ENCODE results near the gene MRC1. TPM values are rescaled to one million over a fixed set of nuclear protein-coding genes. Genes with fewer than 3 reads are reported as not detected.

The MRC1 gene
- total RNA-seq, 1 donor from 2014 or later: not detected

DNA sequence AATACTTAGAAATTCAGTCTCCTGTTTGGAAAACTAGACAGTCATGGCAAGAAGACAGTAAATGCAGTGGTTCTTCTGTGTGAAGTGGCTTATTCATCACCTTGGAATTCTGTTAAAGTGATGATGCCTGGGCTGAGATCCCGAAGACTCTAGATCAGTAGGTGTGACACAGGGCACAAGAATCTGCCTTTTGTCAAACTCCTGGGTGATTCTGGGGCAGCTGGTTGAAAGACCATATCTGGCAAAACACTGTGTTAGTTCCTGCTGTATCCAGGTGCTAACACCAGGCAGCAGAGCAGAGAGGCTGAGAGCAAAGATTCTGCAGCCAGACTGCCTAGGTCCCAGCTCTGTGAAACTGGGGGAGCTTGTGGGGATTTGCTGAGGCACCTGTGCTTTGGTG is 26.5 kb downstream of the MRC1 start:
- intact Hi-C loops (cut with micrococcal nuclease): no loop called here
- Mint-ChIP-seq H3K27ac (no peak overlapping the region), H3K27me3 (ENCODE audit: low read depth) (peaks cover 1% of the 10 kb centered on the region), H3K4me1 (ENCODE audit: low read depth) (no peaks in the 10 kb centered on the region), H3K4me3 (ENCODE audit: low read depth) (no peak overlapping the region), H3K9me3 (no peaks in the 10 kb centered on the region), H3K36me3 (ENCODE audit: low read depth) (no peaks in the 10 kb centered on the region)
- no peak for DNase-seq (ENCODE audit: low spot score)

DNA sequence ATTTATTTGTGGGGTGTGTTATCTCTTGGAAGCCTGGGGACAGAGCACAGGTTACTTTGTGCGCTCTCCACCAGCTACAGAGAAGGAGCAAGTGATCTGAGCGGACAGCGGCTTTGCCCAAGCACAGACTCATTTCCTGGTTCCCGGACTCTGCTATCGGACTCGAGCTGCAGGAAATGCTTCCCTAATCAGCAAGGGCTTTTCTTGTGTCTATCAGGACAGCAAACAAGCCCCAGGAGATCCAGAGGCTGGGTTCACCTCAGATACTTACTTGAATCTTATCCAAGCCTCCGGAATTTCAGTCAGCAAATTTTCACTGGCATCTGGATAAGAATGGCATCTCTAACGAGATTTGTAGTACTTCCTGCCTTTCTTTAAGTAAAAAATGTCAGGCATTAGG is 27.8 kb downstream of the MRC1 start:
- no peaks in the 10 kb centered on the region for H3K4me1 Mint-ChIP-seq (ENCODE audit: low read depth)
- H3K9me3 Mint-ChIP-seq: no peaks in the 10 kb centered on the region
- intact Hi-C loops (cut with micrococcal nuclease): no loop called here
- no peaks in the 10 kb centered on the region for H3K36me3 Mint-ChIP-seq (ENCODE audit: low read depth)
- H3K27me3 Mint-ChIP-seq (ENCODE audit: low read depth): peaks cover 1% of the 10 kb centered on the region
- DNase-seq (ENCODE audit: low spot score): no peak
- H3K4me3 Mint-ChIP-seq (ENCODE audit: low read depth): no peak overlapping the region
- no peak overlapping the region for H3K27ac Mint-ChIP-seq

DNA sequence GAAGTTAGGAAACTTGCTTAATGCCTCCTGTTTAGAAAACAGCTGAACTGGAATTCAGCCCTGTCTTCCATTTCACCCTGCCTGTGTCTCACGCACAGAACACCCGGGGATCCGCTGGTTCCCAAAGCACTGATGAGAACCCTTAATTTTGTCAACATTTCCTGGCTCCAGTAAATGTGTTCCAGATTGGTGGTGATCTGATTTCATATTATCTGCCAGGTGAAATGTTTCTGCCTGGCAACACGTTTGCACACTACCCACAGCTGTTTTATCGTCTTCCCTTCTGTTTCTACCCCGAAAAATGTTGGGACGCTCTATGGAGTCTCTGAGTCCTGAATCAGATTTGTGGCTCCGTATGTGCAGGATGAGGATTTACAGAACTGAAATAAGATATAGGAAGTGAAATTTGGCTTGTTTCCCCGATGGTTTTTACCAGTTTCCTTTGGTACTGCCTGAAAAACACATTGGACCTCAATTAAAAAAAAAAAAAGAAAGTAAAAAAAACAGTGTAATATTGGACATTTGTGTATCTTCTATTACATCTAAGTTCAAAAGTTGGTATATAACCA is 29.0 kb downstream of the MRC1 start:
- H3K27me3 Mint-ChIP-seq (ENCODE audit: low read depth): peaks cover 1% of the 10 kb centered on the region
- no peaks in the 10 kb centered on the region for H3K4me1 Mint-ChIP-seq (ENCODE audit: low read depth)
- intact Hi-C loops (cut with micrococcal nuclease): no loop called here

DNA sequence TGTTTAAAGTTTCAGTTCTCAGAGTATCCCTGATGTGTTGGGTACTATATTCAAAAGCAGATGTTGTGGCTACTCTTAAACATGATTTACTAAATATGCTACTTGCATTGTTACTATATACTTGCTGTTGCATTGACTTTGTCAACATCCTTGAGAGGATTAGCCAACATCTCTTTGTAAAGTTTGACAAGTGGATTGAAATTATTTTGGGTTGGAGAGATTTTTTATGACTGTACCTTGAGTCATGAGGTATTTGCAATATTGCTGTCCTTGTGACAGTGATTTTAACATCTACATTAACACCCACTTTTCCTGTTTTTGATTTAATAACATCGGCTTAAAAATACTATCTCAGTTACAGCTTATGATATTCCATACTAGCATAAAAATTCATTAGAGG is 31.9 kb downstream of the MRC1 start:
- Mint-ChIP-seq H3K36me3 (ENCODE audit: low read depth) (no peaks in the 10 kb centered on the region), H3K27ac (no peak overlapping the region), H3K4me3 (ENCODE audit: low read depth) (no peak overlapping the region), H3K4me1 (ENCODE audit: low read depth) (no peaks in the 10 kb centered on the region), H3K27me3 (ENCODE audit: low read depth) (peaks cover 1% of the 10 kb centered on the region), H3K9me3 (no peaks in the 10 kb centered on the region)
- DNase-seq (ENCODE audit: low spot score): no peak
- intact Hi-C loops (cut with micrococcal nuclease): no loop called here

More for the DNA sequence above, 29.0 kb downstream of the MRC1 start:
- H3K36me3 Mint-ChIP-seq (ENCODE audit: low read depth): no peaks in the 10 kb centered on the region
- DNase-seq (ENCODE audit: low spot score): no peak
- H3K9me3 Mint-ChIP-seq: no peaks in the 10 kb centered on the region
- no peak overlapping the region for H3K4me3 Mint-ChIP-seq (ENCODE audit: low read depth)
- H3K27ac Mint-ChIP-seq: no peak overlapping the region

DNA sequence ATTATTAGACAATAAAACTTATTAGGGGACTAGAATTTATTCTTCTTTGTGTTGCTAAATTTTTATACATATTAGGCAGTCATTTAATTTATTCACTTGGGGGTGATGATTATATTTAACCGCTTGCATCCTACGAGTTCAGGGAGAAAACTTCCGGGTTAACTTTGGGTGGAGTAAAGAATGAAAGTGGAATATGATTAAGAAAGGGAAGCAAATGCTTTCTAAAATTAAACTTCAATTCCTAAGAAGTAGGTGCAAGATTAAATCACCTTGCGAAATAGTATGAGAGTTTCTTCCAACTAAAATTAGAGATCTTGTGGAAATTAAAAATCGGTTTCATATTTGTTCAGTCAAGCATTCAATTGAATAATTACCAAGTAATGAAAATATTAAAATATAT is 33.5 kb downstream of the MRC1 start:
- no peak for DNase-seq (ENCODE audit: low spot score)
- no peak overlapping the region for H3K4me3 Mint-ChIP-seq (ENCODE audit: low read depth)
- H3K4me1 Mint-ChIP-seq (ENCODE audit: low read depth): no peaks in the 10 kb centered on the region
- no peaks in the 10 kb centered on the region for H3K36me3 Mint-ChIP-seq (ENCODE audit: low read depth)
- H3K9me3 Mint-ChIP-seq: no peaks in the 10 kb centered on the region
- intact Hi-C loops (cut with micrococcal nuclease): no loop called here
- H3K27ac Mint-ChIP-seq: no peak overlapping the region
- peaks cover 1% of the 10 kb centered on the region for H3K27me3 Mint-ChIP-seq (ENCODE audit: low read depth)

DNA sequence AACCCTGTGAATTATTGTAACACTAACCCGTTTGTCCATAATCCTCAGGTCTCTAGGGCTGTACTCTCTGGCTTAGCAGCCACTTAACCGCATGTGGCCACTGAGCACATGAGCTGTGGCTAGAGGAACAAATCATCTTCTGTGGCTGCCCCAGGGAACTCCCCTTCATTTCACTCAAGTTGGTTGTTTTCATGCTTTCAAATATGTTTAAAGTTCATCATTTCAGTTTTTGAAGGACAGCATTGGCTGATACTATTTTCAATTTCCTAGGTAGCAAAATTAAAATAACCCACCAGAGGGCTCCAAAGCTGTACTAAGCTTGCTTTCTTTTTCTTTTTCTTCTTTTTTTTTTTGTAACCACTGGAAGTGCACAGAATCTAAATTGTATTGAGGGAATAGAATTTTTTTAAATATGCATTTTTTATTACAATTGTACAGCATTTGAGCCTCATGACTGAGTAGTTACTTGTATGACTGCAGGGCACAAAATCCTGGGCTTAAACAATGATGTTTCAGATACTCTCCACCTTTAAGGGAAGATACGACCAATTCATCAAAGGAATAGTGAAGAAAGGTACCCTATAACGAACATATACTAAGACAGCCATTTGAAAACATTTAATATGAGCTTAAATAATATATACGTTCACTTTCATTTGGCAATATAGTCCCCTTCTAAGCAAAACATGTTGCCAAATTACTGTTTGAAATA is 38.6 kb downstream of the MRC1 start:
- Mint-ChIP-seq H3K27me3 (ENCODE audit: low read depth) (peaks cover 10% of the 10 kb centered on the region), H3K36me3 (ENCODE audit: low read depth) (no peaks in the 10 kb centered on the region), H3K27ac (no peak overlapping the region), H3K4me3 (ENCODE audit: low read depth) (no peak overlapping the region), H3K4me1 (ENCODE audit: low read depth) (no peaks in the 10 kb centered on the region), H3K9me3 (no peaks in the 10 kb centered on the region)
- intact Hi-C loops (cut with micrococcal nuclease): no loop called here
- no peak for DNase-seq (ENCODE audit: low spot score)

DNA sequence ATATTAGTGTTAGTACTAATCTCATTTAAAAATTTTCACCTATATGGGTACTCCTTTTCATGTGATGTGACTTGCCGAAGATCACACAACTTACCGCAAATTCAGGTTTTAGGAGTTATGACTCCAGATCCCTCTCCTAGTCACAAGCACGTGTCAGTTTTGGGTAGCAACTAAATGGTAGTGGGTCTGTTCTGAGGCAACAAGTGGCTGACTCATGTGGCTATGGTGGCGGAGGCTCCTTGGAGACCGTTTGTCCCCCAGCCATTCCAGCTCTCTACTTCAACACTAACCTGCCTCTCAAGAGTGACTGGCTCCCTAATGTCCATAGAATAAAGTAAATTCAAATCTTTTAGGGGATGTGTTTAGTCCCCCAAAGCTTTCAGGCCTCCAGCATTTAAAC is 39.5 kb downstream of the MRC1 start:
- H3K9me3 Mint-ChIP-seq: no peaks in the 10 kb centered on the region
- intact Hi-C loops (cut with micrococcal nuclease): no loop called here
- H3K4me3 Mint-ChIP-seq (ENCODE audit: low read depth): no peak overlapping the region

DNA sequence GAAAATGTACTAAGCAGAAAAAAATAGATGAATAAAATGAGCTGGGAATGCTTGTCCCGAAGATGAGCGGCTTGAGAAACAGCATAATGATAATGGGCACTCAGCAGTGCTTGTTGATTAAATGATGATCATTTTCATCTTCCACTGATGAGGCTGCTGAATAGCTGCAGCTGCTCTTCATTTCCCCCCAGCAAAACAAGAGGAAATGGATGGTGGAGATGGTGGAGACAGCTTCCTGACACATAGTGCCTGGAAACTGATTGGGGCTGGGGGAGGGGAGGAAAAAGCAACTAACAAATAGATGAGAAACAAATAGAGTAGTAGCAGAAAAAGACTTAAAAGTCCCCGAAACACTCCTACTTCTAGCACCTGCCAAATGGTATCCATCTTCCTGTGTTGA is 41.4 kb downstream of the MRC1 start:
- intact Hi-C loops (cut with micrococcal nuclease): no loop called here
- no peaks in the 10 kb centered on the region for H3K36me3 Mint-ChIP-seq (ENCODE audit: low read depth)
- H3K4me1 Mint-ChIP-seq (ENCODE audit: low read depth): no peaks in the 10 kb centered on the region
- no peak overlapping the region for H3K27ac Mint-ChIP-seq
- no peaks in the 10 kb centered on the region for H3K9me3 Mint-ChIP-seq
- H3K4me3 Mint-ChIP-seq (ENCODE audit: low read depth): no peak overlapping the region
- no peak for DNase-seq (ENCODE audit: low spot score)
- peaks cover 10% of the 10 kb centered on the region for H3K27me3 Mint-ChIP-seq (ENCODE audit: low read depth)

More for the DNA sequence above, 39.5 kb downstream of the MRC1 start:
- no peaks in the 10 kb centered on the region for H3K4me1 Mint-ChIP-seq (ENCODE audit: low read depth)
- no peaks in the 10 kb centered on the region for H3K36me3 Mint-ChIP-seq (ENCODE audit: low read depth)
- no peak overlapping the region for H3K27ac Mint-ChIP-seq
- no peak for DNase-seq (ENCODE audit: low spot score)
- peaks cover 10% of the 10 kb centered on the region for H3K27me3 Mint-ChIP-seq (ENCODE audit: low read depth)

DNA sequence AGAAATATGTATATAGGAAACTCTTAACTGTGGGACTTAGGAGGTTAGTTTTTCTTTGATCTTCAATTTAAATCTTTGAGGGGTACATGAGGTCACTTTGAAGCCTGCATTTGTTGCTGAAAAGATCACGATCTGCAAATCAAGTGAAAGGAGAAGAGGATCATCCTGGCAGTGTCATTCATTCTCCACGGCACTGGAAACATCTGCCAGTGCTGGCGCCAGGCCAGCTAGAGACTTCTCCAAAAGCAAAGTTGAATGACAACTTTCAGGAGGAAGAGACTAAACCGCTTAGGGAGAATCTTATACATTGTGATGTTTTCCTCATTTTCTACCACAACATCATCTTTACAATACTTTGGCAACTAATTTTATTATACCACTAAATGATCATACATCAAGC is 42.5 kb downstream of the MRC1 start:
- H3K4me3 Mint-ChIP-seq (ENCODE audit: low read depth): no peak overlapping the region
- H3K4me1 Mint-ChIP-seq (ENCODE audit: low read depth): no peaks in the 10 kb centered on the region
- H3K36me3 Mint-ChIP-seq (ENCODE audit: low read depth): no peaks in the 10 kb centered on the region
- no peaks in the 10 kb centered on the region for H3K9me3 Mint-ChIP-seq
- DNase-seq (ENCODE audit: low spot score): no peak
- no peak overlapping the region for H3K27ac Mint-ChIP-seq
- H3K27me3 Mint-ChIP-seq (ENCODE audit: low read depth): peaks cover 10% of the 10 kb centered on the region
- intact Hi-C loops (cut with micrococcal nuclease): no loop called here

DNA sequence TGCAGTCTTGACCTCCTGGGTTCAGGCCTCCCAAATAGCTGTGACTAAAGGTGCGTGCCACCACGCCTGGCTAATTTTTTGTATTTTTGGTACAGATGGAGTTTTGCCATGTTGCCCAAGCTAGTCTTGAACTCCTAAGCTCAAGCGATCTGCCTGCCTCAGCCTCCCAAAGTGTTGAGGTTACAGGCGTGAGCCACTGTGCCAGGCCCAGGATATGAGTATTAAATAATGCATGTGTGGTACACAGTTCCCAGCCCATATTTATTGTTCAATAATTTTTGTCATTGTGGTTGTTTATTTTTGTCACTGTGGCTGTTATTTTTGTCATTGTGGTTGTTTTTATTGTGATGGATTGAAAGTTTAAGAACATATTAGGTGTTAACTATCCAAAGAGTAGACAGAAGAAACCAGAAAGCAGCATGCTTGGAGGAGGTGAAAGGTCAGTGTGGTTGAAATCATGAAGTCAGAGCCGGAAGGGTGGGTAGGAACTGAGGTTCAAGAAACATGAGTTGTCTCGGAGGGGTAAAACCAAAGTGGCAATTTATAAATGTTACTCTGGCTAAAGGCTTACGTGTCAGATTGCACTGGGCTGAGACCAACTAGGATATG is 45.0 kb downstream of the MRC1 start:
- Mint-ChIP-seq H3K4me1 (ENCODE audit: low read depth) (no peaks in the 10 kb centered on the region), H3K36me3 (ENCODE audit: low read depth) (no peaks in the 10 kb centered on the region), H3K4me3 (ENCODE audit: low read depth) (no peak overlapping the region), H3K9me3 (no peaks in the 10 kb centered on the region), H3K27ac (no peak overlapping the region), H3K27me3 (ENCODE audit: low read depth) (peaks cover 5% of the 10 kb centered on the region)
- no peak for DNase-seq (ENCODE audit: low spot score)
- intact Hi-C loops (cut with micrococcal nuclease): no loop called here

DNA sequence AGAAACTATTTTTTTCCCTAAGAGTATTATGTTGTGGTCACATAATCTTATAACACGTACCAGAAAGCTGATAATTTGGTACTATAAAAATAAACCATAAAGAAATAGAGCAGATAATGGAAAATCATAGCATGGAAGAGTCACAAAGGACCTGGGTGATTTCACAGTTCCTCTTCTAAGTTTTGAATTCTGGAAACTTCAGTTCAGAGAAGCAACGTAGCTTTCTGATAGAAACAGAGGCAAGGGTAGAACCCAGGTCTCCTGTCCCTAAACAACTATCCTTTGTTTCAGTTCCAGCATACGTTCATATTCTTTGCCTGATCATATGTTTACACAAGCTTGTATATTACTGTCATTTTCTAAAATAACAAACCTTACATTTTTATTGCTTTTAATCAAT is 47.9 kb downstream of the MRC1 start:
- no peak overlapping the region for H3K4me3 Mint-ChIP-seq (ENCODE audit: low read depth)
- DNase-seq (ENCODE audit: low spot score): no peak
- no peaks in the 10 kb centered on the region for H3K4me1 Mint-ChIP-seq (ENCODE audit: low read depth)
- H3K27ac Mint-ChIP-seq: no peak overlapping the region
- intact Hi-C loops (cut with micrococcal nuclease): no loop called here
- no peaks in the 10 kb centered on the region for H3K9me3 Mint-ChIP-seq
- no peaks in the 10 kb centered on the region for H3K27me3 Mint-ChIP-seq (ENCODE audit: low read depth)
- H3K36me3 Mint-ChIP-seq (ENCODE audit: low read depth): no peaks in the 10 kb centered on the region

DNA sequence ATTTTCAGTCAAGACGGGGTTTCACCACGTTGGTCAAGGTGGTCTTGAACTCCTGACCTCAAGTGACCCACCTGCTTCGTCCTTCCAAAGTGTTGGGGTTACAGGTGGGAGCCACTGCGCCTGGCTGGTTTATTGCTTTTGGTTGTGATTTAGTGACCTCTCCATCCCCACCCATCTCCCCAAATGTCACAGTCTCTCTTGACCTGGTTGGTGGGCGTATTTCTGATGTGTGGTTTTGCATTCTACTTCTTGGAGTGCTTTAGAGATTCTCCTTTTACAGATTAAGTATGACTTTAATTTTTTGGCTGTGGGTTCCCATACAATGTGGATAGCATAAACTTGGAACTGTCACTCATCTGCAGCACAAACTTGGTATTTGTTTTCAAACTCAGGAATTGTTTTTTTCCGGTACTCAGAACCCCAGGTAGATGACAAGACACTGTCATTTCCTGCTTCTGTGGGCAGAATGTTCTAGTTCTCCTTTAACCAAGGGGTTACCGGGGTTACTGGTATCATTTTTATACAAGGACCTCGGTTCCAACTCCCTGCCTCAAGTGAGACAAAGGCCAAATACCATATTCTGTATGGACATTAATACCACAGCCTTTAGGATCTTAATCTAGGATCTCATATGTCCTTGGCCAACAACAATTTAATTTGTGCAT is 50.5 kb downstream of the MRC1 start:
- Mint-ChIP-seq H3K4me3 (ENCODE audit: low read depth) (no peak overlapping the region), H3K27ac (no peak overlapping the region), H3K4me1 (ENCODE audit: low read depth) (no peaks in the 10 kb centered on the region), H3K9me3 (no peaks in the 10 kb centered on the region), H3K27me3 (ENCODE audit: low read depth) (no peaks in the 10 kb centered on the region), H3K36me3 (ENCODE audit: low read depth) (no peaks in the 10 kb centered on the region)
- no peak for DNase-seq (ENCODE audit: low spot score)
- intact Hi-C loops (cut with micrococcal nuclease): no loop called here

DNA sequence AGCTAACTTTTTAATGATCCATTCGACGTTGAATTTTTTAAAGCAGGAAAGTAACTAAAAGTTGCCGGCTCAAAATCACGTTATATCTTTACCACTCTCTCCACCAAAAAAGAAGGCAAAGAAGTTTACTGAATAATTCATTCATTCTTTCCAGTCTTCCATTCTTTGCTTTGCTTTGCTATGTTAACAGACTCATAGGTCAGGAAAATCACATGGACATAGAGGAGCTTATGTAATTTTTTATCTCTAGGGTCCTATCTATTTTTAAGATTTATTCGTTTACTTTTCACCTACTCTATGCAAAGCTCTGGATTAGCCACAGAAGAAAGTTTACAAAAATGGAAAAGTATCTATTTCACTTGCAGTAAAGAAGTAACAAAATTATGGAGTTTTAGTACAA is 52.6 kb downstream of the MRC1 start:
- no peaks in the 10 kb centered on the region for H3K27me3 Mint-ChIP-seq (ENCODE audit: low read depth)
- no peaks in the 10 kb centered on the region for H3K4me1 Mint-ChIP-seq (ENCODE audit: low read depth)
- no peak for DNase-seq (ENCODE audit: low spot score)
- intact Hi-C loops (cut with micrococcal nuclease): no loop called here
- H3K27ac Mint-ChIP-seq: no peak overlapping the region
- H3K9me3 Mint-ChIP-seq: no peaks in the 10 kb centered on the region
- H3K36me3 Mint-ChIP-seq (ENCODE audit: low read depth): no peaks in the 10 kb centered on the region
- no peak overlapping the region for H3K4me3 Mint-ChIP-seq (ENCODE audit: low read depth)
